Body of pancreas (tissue), 4 donors: ENCODE measurements around the gene RGSL1.

Experiments
- CTCF ChIP-seq, 7 experiments: fragments of 450-650 bp in 4 of 7; fragments of 200-600 bp in 3 of 7; sonication (generic) in 3 of 7; IDR thresholded peaks; one replicate each; pipeline ENCODE4 v1.5.1; 2016 to 2019; ENCODE audit warnings: antibody characterized with exemption in 7 of 7
- POLR2A ChIP-seq, 3 donors: fragments of 450-650 bp; IDR thresholded peaks; one replicate each; pipeline ENCODE4 v1.6.1; 2016; ENCODE audit warnings: antibody characterized with exemption in 3 of 3, mild to moderate bottlenecking in 2 of 3

GRCh38 chr1:182574156-182574555 is 124.2 kb downstream of the RGSL1 start:
- TF ChIP-seq CTCF (IDR thresholded peaks at IDR 0.05) (no peak), POLR2A (IDR thresholded peaks at IDR 0.05) (no peak)
